ENCODE results near the gene BCL2L2. TPM values are rescaled to one million over a fixed set of nuclear protein-coding genes. Genes with fewer than 3 reads are reported as not detected.

BCL2L2 gene
- total RNA-seq, 1 experiment from 2014 or later: 33.5 TPM

Other genes starting within 250 kb of the BCL2L2 start
- 14.8 and 16.4 TPM in 2 replicates for gene CDH24, start 249.3 kb upstream of the BCL2L2 start, total RNA-seq (2014; rRNA removed)
- gene ACIN1, start 211.7 kb upstream of the BCL2L2 start, total RNA-seq (2014; rRNA removed): 112 and 116 TPM in 2 replicates
- 26.7 and 49.6 TPM in 2 replicates for gene C14orf119, start 211.3 kb upstream of the BCL2L2 start, total RNA-seq (2014; rRNA removed)
- gene CIROP, start 201.8 kb upstream of the BCL2L2 start, total RNA-seq (2014; rRNA removed): not detected in 2 replicates
- not detected in 2 replicates for gene CEBPE, start 187.6 kb upstream of the BCL2L2 start, total RNA-seq (2014; rRNA removed)
- gene SLC7A8, start 123.2 kb upstream of the BCL2L2 start, total RNA-seq (2014; rRNA removed): 0.63 and 3.8 TPM in 2 replicates
- gene RNF212B, start 68.9 kb upstream of the BCL2L2 start, total RNA-seq (2014; rRNA removed): not detected in 2 replicates
- 4.1 and 7.7 TPM in 2 replicates for gene HOMEZ, start 20.7 kb upstream of the BCL2L2 start, total RNA-seq (2014; rRNA removed)
- gene PPP1R3E, start 4.0 kb upstream of the BCL2L2 start, total RNA-seq (2014; rRNA removed): 3.2 and 5.0 TPM in 2 replicates
- gene PABPN1, start 14.6 kb downstream of the BCL2L2 start, total RNA-seq (2014; rRNA removed): 89.1 and 116 TPM in 2 replicates
- gene SLC22A17, start 46.1 kb downstream of the BCL2L2 start, total RNA-seq (2014; rRNA removed): 12.0 and 13.2 TPM in 2 replicates
- 0.23 and 0.36 TPM in 2 replicates for gene EFS, start 58.3 kb downstream of the BCL2L2 start, total RNA-seq (2014; rRNA removed)
- gene IL25, start 66.0 kb downstream of the BCL2L2 start, total RNA-seq (2014; rRNA removed): not detected in 2 replicates
- not detected in 2 replicates for gene CMTM5, start 70.2 kb downstream of the BCL2L2 start, total RNA-seq (2014; rRNA removed)
- gene MYH6, start 101.4 kb downstream of the BCL2L2 start, total RNA-seq (2014; rRNA removed): not detected in 2 replicates
- gene MYH7, start 128.8 kb downstream of the BCL2L2 start, total RNA-seq (2014; rRNA removed): not detected in 2 replicates
- gene NGDN, start 162.9 kb downstream of the BCL2L2 start, total RNA-seq (2014; rRNA removed): 57.6 and 77.3 TPM in 2 replicates
- gene ZFHX2, start 244.9 kb downstream of the BCL2L2 start, total RNA-seq (2014; rRNA removed): 0.55 and 1.4 TPM in 2 replicates
- gene THTPA, start 249.4 kb downstream of the BCL2L2 start, total RNA-seq (2014; rRNA removed): 13.0 and 27.2 TPM in 2 replicates